B cell (primary cell): ENCODE measurements around the gene SERHL2. TPM values are rescaled to one million over a fixed set of nuclear protein-coding genes. Genes with fewer than 3 reads are reported as not detected.
A peak's percentile ranks its signal among the peaks of the same experiment; 100 is the strongest.

ENCODE experiments used
- ATAC-seq: fragments of 200-7000 bp; cut with Tn5 transposase; one replicate; pipeline ENCODE4 v1.10.0; 2021; ENCODE audit warnings: low read depth, mild to moderate bottlenecking, moderate number of reproducible peaks, moderate library complexity
- CTCF ChIA-PET: fragments of 350-600 bp; sonication (Branson Sonifier 250); formaldehyde crosslinking; loops from one replicate; lab custom pipeline; 2021; ENCODE audit warnings: antibody characterized with exemption, inconsistent platforms; lab: Charles Lee
- POLR2A ChIA-PET: fragments of 350-600 bp; sonication (Branson Sonifier 250); formaldehyde crosslinking; loops from one replicate; lab custom pipeline; 2021; ENCODE audit warnings: antibody characterized with exemption; lab: Charles Lee
- DNase-seq: peaks from one replicate; pipeline ENCODE4 v3.0.0; 2013
- H2AFZ ChIP-seq: 2 replicates; pipeline ENCODE4 v1.6.1; 2012; ENCODE audit warnings: mild to moderate bottlenecking, low read depth, low read length; ENCODE audit not compliant: insufficient read depth, poor library complexity, severe bottlenecking
- H3K27ac ChIP-seq, 2 donors: 1 replicate in 1 of 2; 2 replicates in 1 of 2; pipeline ENCODE4 v1.5.1; 2012 to 2013; ENCODE audit warnings: low read length in 2 of 2, mild to moderate bottlenecking in 2 of 2, moderate library complexity in 1 of 2
- H3K27me3 ChIP-seq, 4 experiments: fragments of 200-600 bp in 1 of 4; sonication (generic) in 1 of 4; replicated peaks in 1 of 4; 1 replicate in 2 of 4; 2 replicates in 2 of 4; pipeline versions ENCODE4 v1.6.1 to v1.7.0; 2013 to 2016; ENCODE audit warnings: low read length in 3 of 4, mild to moderate bottlenecking in 2 of 4, mixed read lengths in 1 of 4, moderate library complexity in 1 of 4; ENCODE audit not compliant: insufficient read depth in 4 of 4, control insufficient read depth in 3 of 4; ENCODE audit errors: control extremely low read depth in 1 of 4
- H3K36me3 ChIP-seq, 2 experiments: replicated peaks in 1 of 2; 1 replicate in 1 of 2; 2 replicates in 1 of 2; pipeline versions ENCODE4 v1.6.1 to v1.7.1; 2013; ENCODE audit warnings: low read length in 1 of 2; ENCODE audit not compliant: insufficient read depth in 2 of 2, control insufficient read depth in 1 of 2; ENCODE audit errors: control extremely low read depth in 1 of 2, extremely low read depth in 1 of 2
- H3K4me1 ChIP-seq, 2 donors: fragments of 200-600 bp in 1 of 2; sonication (generic) in 1 of 2; 1 replicate in 1 of 2; 2 replicates in 1 of 2; pipeline versions ENCODE4 v1.5.1 to v1.6.1; 2013 to 2017; ENCODE audit warnings: low read length in 2 of 2; ENCODE audit not compliant: control insufficient read depth in 2 of 2, insufficient read depth in 2 of 2
- H3K4me2 ChIP-seq: replicated peaks from 2 replicates; pipeline ENCODE3; 2012; ENCODE audit warnings: mild to moderate bottlenecking, low read depth, low read length; ENCODE audit not compliant: poor library complexity, severe bottlenecking
- H3K4me3 ChIP-seq, 5 experiments: fragments of 200-600 bp in 1 of 5; sonication (generic) in 1 of 5; 1 replicate in 3 of 5; 2 replicates in 2 of 5; pipeline versions ENCODE4 v1.5.1 to v1.7.0; 2011 to 2016; ENCODE audit warnings: low read length in 4 of 5, mild to moderate bottlenecking in 4 of 5, low read depth in 2 of 5, control low read depth in 1 of 5, moderate library complexity in 1 of 5; ENCODE audit not compliant: insufficient read depth in 1 of 5; ENCODE audit errors: control extremely low read depth in 1 of 5, extremely low read depth in 1 of 5
- H3K79me2 ChIP-seq: fragments of 200-600 bp; sonication (generic); one replicate; pipeline ENCODE4 v1.6.0; 2016; ENCODE audit warnings: low read length; ENCODE audit not compliant: control insufficient read depth, insufficient read depth
- H3K9ac ChIP-seq: fragments of 200-600 bp; sonication (generic); 2 replicates; pipeline ENCODE4 v1.6.1; 2017; ENCODE audit warnings: mild to moderate bottlenecking, low read length, moderate library complexity
- H3K9me3 ChIP-seq, 3 donors: one replicate each; pipeline versions ENCODE4 v1.6.1 to v1.7.1; 2013; ENCODE audit warnings: low read length in 2 of 3; ENCODE audit not compliant: control insufficient read depth in 2 of 3, insufficient read depth in 1 of 3; ENCODE audit errors: control extremely low read depth in 1 of 3
- H4K20me1 ChIP-seq: 2 replicates; pipeline ENCODE4 v1.6.0; 2012; ENCODE audit warnings: mild to moderate bottlenecking, low read length; ENCODE audit not compliant: insufficient read depth, control insufficient read depth, poor library complexity, severe bottlenecking
- H3K27ac Mint-ChIP-seq: one replicate; pipeline ENCODE4 v1.8.0; 2021; ENCODE audit warnings: mixed read lengths
- H3K27me3 Mint-ChIP-seq: one replicate; pipeline ENCODE4 v1.8.0; 2021; ENCODE audit warnings: mixed read lengths
- H3K4me1 Mint-ChIP-seq: one replicate; pipeline ENCODE4 v1.8.0; 2021; ENCODE audit warnings: mixed read lengths
- H3K4me3 Mint-ChIP-seq: one replicate; pipeline ENCODE4 v1.8.0; 2021; ENCODE audit warnings: mixed read lengths
- H3K9me3 Mint-ChIP-seq: one replicate; pipeline ENCODE4 v1.8.0; 2022; ENCODE audit warnings: mixed read lengths; ENCODE audit not compliant: insufficient read depth
- EZH2 ChIP-seq: IDR thresholded peaks from 2 replicates; pipeline ENCODE4 v1.6.1; 2012; ENCODE audit warnings: borderline replicate concordance, low read depth, mild to moderate bottlenecking, moderate library complexity, low read length; ENCODE audit not compliant: insufficient read depth, poor library complexity, severe bottlenecking
- WGBS: methylation state at CpG from one replicate; pipeline ENCODE4 v1.1.5; 2013; ENCODE audit warnings: missing lambda C conversion rate; ENCODE audit not compliant: insufficient coverage; 5-methylcytosine and 5-hydroxymethylcytosine counted together
- intact Hi-C: fragments of 100-400 bp; cut with micrococcal nuclease; formaldehyde crosslinking; loops from one replicate; pipeline ENCODE4 v1.10.0; 2022
- polyA plus RNA-seq: library from polyadenylated mRNA; depleted of rRNA; stranded (reverse); fragments of >200 nt; gene quantifications from 2 replicates; pipeline ENCODE4 v1.2.3, GENCODE V29; 2012
- total RNA-seq, 2 donors: library from RNA; stranded (reverse); fragments of 120-200 nt in 1 of 2; gene quantifications; 1 replicate in 1 of 2; 2 replicates in 1 of 2; pipeline versions ENCODE4 v1.2.3 to v1.2.4, GENCODE V29; 2013 to 2022
- TF ChIP-seq, protein P1 (sequence below): fragments of 200-600 bp; IDR thresholded peaks from one replicate; pipeline ENCODE4 v1.8.0; 2022; ENCODE audit warnings: antibody characterized with exemption, mild to moderate bottlenecking

SERHL2 gene
- total and polyA plus RNA-seq, 2 donors (not counting 1 experiment from before 2014, with no cell fraction given) = 5.5 to 7.3 TPM

DNA sequence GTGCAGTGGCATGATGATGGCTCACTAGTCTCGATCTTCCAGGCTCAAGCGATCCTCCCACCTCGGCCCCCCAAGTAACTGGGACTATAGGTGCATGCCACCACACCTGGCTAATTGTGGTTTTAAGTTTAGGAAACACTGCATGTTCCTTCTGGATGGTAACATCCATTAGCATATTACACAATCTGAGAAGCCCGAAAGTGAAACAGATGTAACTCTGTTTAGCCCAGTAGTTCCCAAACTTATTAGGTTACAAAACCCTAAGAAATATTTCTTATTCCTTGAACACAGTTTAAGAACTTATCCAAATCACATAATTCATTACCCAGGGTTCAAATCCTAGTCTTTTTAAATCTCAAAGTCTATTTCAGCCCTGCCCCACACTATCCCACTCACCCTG lies 32.6 kb downstream of the SERHL2 start:
- intact Hi-C loops = no loop called here
- DNase-seq (no peak), ATAC-seq (no peak)
- Histone ChIP-seq H4K20me1 (no peaks in the 10 kb centered on the region), H3K27ac (no peak overlapping the region), H3K27me3 (no peaks in the 10 kb centered on the region), H3K9me3 (no peaks in the 10 kb centered on the region), H3K4me3 (no peak overlapping the region), H3K79me2 (peaks cover 9% of the 10 kb centered on the region), H2AFZ (no peak overlapping the region), H3K4me1 (peaks cover 4 to 6% of the 10 kb centered on the region in 2 donors), H3K4me2 (no peak overlapping the region), H3K36me3 (peaks cover 8 to 67% of the 10 kb centered on the region in 2 experiments), H3K9ac (no peak overlapping the region)
- WGBS = 100% methylated on average over 4 of the region's 4 CpGs
- ChIA-PET POLR2A (no interaction called here), CTCF (no interaction called here)
- no peaks in the 10 kb centered on the region for H3K27me3 Mint-ChIP-seq
- TF ChIP-seq EZH2 = no peak
- TF ChIP-seq, protein P1, sequence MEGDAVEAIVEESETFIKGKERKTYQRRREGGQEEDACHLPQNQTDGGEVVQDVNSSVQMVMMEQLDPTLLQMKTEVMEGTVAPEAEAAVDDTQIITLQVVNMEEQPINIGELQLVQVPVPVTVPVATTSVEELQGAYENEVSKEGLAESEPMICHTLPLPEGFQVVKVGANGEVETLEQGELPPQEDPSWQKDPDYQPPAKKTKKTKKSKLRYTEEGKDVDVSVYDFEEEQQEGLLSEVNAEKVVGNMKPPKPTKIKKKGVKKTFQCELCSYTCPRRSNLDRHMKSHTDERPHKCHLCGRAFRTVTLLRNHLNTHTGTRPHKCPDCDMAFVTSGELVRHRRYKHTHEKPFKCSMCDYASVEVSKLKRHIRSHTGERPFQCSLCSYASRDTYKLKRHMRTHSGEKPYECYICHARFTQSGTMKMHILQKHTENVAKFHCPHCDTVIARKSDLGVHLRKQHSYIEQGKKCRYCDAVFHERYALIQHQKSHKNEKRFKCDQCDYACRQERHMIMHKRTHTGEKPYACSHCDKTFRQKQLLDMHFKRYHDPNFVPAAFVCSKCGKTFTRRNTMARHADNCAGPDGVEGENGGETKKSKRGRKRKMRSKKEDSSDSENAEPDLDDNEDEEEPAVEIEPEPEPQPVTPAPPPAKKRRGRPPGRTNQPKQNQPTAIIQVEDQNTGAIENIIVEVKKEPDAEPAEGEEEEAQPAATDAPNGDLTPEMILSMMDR = no peak
- H3K4me1 Mint-ChIP-seq = peaks cover 13% of the 10 kb centered on the region
- H3K9me3 Mint-ChIP-seq = no peaks in the 10 kb centered on the region
- peak overlapping the region; percentile 43 for H3K27ac Mint-ChIP-seq
- no peak overlapping the region for H3K4me3 Mint-ChIP-seq

DNA sequence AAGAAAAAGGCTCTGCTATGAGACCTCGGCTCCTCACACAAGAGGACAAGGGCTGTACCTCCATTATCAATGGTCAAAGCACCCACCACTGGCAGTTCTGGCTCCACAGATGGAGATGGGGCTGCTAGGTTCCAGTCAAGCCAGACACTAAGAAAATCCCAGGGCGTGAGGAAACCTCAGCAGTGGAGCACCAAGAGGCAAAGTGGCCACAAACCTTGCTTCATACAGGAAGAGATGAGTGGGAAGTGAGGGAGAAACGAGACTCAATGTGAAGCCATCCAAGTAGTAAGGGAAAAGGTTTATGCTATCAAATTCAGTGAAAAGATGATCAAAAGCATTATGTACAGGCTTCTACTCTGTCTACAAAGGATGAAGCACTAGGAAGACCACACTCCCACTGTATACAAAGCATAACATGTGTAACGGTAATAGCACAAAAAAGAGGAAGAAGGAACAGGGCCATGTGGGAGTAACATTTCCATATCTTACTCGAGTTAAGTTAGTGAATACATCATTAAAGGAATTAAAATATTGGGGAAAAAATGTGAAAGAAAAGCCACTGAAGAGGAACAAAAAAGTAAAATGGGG lies 33.9 kb downstream of the SERHL2 start:
- H3K27me3 ChIP-seq = no peaks in the 10 kb centered on the region
- no peak overlapping the region for H3K4me2 ChIP-seq
- ATAC-seq (no peak), DNase-seq (no peak)
- H3K36me3 ChIP-seq = peaks cover 8 to 79% of the 10 kb centered on the region in 2 experiments
- peak overlapping the region; percentile 34 for H3K27ac Mint-ChIP-seq
- H3K27me3 Mint-ChIP-seq = no peaks in the 10 kb centered on the region
- no peaks in the 10 kb centered on the region for H3K4me1 ChIP-seq
- H3K27ac ChIP-seq = no peak overlapping the region
- no peak overlapping the region for H3K4me3 Mint-ChIP-seq
- no peaks in the 10 kb centered on the region for H3K9me3 Mint-ChIP-seq
- H3K9ac ChIP-seq = no peak overlapping the region
- no peaks in the 10 kb centered on the region for H3K9me3 ChIP-seq
- intact Hi-C loops = no loop called here
- H3K4me1 Mint-ChIP-seq = peaks cover 6% of the 10 kb centered on the region
- WGBS = 71% methylated on average over 1 of the region's 5 CpGs
- CTCF ChIA-PET = interaction anchor here (1.7 kb wide), 1 partner anchor 27 kb away, joined by 4 read pairs; no protein-coding TSS in a partner anchor
- no peak for TF ChIP-seq EZH2
- TF ChIP-seq, protein P1 = no peak
- H4K20me1 ChIP-seq = no peaks in the 10 kb centered on the region
- H2AFZ ChIP-seq = no peak overlapping the region
- H3K79me2 ChIP-seq = peaks cover 5% of the 10 kb centered on the region
- POLR2A ChIA-PET = interaction anchor here (0.7 kb wide), 1 partner anchor 348 kb away, joined by 6 read pairs; no protein-coding TSS in a partner anchor
- H3K4me3 ChIP-seq = no peak overlapping the region
